Inflammatory macrophage treated with lipopolysaccharide for 4 hours (primary cell): ENCODE data around the gene GNA12.
"Not testable (repeated sequence)": the region's sequence is repeated elsewhere in the genome, so short reads cannot be mapped to it uniquely, and the experiment has no call there.

Experiments
- DNase-seq: peaks from one replicate; pipeline ENCODE4 v3.0.0-alpha.2; 2020

GNA12 gene

GRCh38 chr7:2775376-2775775, 68.7 kb downstream of the GNA12 start:
- DNase-seq, result no peak

GRCh38 chr7:2774935-2775334, 69.2 kb downstream of the GNA12 start:
- peak; percentile 61 for DNase-seq

DNA sequence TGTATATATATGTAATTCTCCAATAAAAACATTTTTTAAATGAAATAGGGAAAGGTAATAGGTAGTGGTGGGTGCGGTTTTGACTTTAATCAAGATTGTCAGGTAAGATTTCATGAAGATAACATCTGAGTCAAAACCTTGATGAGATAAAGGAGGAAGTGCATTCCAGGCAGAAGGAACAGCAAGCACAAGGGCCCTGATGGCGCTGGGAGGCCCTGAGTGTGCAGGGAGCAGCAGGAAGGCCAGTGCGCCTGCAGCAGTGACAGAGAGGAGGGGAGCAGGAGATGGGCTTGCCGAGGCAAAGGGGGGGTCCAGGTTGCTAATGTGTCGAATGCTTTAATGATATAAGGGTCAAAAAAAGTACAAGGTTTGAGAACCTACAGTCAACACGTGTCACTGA, 69.8 kb downstream of the GNA12 start:
- no peak for DNase-seq

DNA sequence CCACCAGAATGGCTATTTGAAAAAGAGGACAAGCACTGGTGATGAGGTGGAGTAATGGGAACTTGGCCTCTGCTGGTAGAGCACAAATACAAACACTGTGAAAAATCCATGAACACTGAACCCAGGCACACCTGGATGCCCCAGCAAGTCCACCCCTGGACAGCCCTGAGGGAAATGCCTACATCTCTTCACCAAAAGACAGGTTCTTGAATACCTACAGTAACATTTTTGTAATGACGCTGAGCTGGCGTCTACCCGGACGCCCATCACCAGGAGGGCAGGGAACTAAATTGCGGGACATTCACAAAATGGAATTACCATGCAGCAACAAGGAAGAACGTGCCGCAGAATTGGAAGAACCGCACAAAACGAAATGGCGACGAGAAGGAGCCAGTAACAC, 70.5 kb downstream of the GNA12 start:
- no peak for DNase-seq

GRCh38 chr7:2771274-2771731, 72.8 kb downstream of the GNA12 start:
- DNase-seq, result peak; percentile 52

DNA sequence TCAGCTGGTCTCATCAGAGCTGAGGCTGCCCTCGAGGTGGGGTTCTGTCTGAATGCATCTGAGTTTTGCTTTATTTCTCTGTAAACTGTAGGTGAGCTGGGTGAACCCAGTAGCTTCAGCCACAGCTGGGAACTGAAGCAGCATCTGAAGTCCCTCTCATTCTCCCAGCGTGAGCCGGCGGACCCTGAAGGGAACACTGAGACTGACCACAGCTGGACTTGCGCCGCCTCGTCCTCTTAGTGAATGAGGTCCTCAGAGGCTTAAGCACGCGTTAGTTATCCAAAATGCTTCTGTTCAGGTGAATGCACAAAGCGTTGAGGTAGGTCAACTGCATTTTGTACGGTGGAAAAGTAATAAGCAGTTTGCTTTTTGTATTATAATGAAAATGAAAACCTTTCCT, 79.5 kb downstream of the GNA12 start:
- DNase-seq, result no peak

DNA sequence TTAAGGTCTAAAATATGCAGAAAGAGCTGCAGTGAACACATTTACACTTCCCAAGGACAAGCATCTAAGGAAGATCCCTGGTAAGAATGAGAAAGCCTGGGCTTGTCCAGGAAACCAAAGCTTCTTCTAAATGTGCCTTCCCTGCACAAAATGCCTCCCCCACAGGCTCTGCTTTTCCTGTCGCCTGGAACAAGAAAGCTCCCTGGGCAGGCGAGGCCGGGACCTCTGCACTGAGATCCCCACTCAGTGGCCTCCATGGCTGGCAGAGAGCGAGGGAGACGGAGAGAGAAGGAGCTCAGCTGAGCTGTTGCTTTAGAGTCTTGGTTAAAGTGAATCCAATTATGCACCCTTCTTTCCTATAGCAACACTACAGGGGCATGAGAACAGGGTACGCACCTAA, 80.5 kb downstream of the GNA12 start:
- no peak for DNase-seq

DNA sequence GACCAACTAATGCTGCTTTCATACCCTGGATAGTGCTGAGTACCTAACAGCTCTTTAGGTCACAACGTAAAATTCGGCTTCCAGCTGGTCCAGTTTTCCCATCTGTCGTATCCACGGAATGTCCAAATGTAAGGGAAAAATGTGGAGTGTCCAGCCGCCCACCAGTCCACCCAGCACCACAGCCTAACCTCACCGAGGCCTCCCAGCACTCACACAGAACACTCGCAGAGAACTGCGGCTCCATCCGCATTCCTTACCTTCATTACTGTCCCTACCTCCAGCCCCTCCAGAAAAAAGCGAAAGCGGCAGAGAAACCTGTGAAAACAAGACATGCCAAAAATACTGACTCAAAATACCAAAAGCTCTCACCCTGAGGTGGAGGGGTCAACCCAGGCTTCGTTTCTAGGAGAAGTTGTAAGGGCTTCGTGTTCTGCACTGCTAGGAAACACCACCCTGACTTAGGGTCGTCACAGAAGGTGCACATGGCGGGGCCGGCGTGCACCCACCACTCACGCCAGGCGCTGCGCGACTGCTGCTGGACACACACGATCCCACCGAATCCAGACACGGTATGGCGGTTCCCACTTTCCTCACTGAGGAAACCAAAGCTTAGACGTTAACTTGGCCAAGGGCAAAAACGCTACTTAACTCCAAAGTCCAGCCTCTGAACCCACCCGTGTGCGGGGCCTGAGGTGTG, 82.2 kb downstream of the GNA12 start:
- DNase-seq, result no peak

DNA sequence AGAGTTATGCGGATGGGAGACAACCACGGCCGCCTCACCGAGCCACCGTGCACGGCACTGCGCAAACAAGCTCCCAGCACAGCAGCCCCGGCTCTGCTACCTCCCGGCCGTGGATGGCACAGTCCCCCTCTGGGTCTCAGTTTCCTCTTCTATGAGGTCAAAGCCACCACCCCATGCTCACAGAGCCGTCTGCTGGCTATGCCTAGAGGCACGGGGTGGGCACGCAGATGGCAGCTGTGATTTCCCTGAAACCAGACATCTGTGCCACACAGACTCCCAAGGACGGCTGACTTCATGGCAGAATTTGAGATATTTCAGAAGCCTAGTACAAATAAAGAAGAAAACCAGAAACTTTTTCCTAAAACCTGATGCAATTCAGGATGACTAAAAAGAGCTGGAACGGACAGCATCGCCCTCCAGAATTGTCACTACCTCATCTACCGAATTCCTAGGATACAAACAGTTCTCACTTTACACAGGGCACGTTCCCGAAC, 82.9 kb downstream of the GNA12 start:
- DNase-seq, result no peak

DNA sequence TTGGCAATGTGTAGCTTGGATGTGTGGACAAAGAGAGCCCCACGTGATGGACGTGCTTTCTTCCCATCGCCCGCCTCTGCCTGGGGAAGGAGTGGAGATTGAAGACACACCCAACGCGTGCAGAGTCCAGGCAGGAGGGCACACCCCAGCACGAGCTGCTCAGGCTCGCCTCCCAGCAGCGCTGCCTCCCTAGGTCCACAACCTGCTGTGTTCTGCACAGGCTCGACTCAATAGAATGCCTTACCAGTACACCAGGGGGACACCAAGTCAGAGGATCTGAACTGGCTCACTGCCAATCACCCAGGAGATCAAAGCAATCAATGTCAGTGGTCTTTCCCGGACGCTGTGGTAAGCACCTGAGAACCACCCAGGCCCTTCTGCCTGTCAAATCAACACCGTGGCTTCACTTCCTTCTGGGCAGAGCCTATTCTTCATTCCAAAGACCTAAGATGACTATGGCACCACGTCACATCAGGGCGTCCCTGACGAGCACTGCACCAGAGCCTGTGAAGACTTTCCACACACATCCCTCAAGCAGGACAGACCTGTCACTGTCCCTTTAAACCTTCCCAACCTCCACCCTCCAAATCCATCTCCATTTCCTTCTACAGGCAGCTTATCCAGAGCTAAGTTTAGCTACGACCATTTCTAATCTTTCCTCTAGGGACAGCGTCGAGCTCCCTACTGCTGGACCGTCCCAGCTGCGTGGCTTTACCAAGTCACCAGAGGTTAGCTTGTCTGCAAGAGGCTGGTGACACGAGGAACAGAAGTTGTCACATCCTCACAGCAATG, 83.8 kb downstream of the GNA12 start:
- DNase-seq, result peak; percentile 75

GRCh38 chr7:2759736-2760097, 84.4 kb downstream of the GNA12 start:
- no peak for DNase-seq

DNA sequence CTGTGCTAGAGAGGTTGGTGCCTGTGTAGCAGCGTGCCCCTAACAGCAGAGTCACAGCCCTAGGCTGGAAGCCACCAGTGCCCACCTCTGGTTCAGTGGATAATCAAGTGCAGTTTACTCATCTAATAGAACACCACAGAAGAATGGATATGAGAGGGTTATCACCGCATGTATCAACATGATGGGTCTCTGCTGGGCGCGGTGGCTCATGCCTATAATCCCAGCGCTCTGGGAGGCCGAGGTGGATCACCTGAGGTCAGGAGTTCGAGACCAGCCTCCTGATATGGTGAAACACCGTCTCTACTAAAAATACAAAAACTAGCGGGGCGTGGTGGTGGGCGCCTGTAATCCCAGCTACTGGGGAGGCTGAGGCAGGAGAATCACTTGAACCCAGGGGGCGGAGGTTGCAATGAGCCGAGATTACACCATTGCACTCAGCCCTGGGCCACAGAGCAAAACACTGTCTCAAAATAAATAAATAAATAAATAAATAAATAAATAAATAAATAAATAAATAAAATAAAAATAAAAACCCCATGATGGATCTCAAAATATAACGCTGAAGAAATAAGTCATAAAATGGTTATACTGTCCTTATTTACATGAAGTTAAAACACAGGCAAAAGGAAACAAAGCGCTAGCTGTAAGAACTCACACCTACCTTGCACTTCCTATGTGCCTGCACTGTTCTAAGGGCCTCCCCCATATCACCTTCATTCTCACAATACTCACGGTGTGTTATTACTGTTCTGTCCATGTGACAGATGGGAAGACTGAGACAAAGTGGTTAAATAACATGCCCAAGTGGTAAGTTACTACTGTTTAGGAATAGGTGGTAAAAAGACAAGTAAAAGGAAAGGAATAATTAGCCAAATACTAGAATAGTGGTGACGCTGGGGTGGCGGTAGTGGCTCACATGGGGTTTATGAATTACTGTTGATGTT, 85.2 kb downstream of the GNA12 start:
- DNase-seq, result no peak

DNA sequence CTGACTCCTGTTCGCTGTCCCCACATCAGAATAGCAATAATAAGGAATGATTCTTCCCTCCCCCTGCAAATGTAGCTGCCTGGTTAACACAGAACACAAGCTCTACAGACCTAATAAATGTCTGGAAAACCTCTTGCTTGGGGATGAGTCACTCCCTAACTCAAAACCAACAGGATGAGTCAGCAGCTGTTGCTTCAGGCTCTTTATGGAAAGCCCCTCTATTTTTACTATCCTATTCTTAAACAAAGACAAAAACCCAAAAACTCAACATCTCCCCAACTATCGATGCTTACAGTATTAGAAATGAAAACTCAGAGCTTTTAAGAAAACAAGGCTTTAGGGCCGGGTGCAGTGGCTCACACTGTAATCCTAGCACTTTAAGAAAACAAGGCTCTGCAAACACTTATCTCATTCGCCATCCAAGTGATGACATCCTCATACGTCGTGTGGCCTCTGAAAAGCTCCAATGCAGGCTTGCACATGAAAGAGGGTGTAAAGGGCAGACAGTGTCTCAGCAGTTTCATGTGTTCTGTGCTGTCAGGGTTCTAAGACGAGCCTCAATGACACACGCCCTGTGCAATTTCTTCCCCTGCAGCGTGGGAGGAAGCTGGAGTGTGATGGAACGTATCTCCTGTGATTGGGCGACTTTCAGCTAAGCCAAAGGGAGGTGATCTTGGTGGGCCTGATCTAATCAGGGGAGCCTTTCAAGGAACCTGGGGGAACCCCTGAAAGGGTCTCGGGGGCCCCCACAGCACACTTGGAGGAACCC, 86.0 kb downstream of the GNA12 start:
- DNase-seq, result peak; percentile 99

DNA sequence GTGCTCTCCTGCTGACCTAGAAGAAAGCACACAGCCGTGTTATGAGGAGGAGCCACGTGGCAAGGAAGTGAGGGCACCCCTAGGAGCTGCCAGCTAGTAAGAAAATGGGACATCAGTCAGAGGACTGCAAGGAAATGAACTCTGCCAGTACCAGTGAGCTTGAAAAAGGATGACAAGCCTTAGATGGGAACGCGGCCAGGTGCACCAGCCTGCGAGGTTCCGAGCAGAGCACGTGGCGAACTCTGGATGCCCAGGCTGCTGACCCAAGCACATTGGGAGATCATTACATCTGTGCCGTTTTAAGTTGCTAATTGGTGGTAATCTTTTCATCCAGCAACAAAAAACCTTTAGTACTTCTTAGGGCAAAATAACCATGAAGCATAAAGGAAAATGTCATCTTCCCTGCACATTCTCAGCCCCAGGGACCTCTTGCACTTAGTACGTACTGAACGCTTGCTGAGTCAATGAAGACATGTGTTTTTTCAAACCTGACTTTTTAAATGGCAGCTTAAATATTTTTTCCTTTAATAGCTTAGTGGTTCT, 86.7 kb downstream of the GNA12 start:
- no peak for DNase-seq

DNA sequence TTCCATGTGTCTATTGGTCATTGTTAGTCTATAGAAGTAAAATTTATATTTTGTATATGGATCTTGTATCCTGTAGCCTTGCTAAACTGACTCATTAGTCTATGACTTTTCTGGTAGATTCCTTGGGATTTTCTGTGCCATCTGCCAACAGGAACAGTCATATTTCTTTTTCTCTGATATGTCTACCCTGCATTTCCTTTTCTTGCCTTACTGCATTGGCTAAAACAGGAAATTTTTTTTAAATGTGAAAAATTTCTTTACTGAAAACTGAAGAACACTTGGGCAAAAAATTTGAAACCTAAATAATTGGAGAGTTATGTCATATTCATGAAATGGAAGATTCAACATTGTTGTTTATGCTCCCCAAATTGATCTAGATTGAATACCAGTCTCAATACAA, 88.6 kb downstream of the GNA12 start:
- peak; percentile 61 for DNase-seq

DNA sequence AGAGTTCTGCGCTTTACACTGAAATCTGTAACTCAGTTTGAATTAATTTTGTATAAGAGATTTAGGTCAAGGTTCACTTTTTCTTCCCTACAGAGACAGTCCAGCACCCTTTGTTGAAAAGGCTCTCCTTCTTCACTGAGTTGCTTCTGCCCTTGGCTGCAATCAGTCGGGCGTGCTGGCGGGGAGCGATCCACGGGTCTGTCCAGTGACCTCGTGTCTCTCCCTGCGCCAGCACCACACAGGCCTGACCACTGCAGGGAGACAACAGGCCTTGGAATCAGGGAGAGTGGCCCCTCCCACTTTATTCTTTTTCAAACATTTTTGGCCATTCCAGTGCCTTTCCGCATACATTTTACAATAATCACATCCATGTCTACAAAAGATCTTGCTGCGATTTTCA, 89.2 kb downstream of the GNA12 start:
- DNase-seq, result no peak

DNA sequence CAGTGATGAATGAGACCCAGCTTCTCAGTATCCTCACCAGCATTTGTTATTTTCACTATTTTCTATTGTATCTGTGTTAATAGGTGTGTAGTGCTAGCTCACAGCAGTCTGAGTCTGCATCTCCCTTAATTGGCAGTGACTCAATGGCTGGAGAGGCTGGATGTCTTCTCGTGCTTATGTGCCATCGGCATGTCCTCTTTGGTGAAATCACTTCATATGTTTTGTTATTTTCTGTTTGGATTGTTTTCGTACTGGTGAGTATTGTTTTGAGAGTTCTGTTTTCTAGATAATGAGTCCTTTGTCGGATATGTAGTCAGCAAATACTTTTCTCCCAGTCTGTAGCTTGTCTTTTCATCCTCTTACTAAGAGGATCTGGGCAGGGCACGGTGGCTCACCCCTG, 90.0 kb downstream of the GNA12 start:
- no peak for DNase-seq

DNA sequence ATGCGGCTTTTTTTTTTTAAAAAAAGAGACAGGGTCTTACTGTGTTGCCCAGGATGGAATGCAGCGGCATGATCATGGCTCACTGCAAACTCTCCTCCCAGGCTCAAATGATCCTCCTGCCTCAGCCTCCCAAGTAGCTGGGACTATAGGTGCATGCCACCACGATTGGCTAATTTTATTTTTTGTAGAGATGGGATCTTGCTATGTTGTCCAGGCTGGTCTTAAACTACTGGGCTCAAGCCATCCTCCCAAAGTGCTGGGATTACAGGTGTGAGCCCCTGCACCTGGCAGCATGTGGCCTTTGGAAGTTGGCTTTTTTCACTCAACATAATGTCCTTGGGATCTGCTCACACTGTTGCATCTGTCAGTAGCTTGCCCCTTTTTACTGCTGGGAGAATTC, 91.0 kb downstream of the GNA12 start:
- no peak for DNase-seq

DNA sequence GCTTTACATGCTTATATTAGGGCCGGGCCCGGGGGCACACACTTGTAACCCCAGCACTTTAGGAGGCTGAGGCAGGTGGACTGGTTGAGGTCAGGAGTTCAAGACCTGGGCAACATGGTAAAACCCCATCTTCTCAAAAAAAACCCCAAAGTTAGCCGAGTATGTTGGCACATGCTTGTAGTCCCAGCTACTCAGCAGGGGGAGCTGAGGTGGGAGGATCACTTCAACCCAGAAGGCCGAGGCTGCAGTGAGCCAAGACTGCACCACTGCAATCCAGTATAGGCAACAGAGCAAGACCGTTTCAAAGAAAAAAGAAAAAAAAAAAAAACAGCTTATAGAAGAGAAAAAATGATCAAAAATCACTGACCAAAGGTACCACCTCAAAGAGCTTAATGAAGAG, 93.0 kb downstream of the GNA12 start:
- no peak for DNase-seq

- DNase-seq, result no peak
Observed at GRCh38 chr7:2750004-2750407, 94.1 kb downstream of the GNA12 start.

DNA sequence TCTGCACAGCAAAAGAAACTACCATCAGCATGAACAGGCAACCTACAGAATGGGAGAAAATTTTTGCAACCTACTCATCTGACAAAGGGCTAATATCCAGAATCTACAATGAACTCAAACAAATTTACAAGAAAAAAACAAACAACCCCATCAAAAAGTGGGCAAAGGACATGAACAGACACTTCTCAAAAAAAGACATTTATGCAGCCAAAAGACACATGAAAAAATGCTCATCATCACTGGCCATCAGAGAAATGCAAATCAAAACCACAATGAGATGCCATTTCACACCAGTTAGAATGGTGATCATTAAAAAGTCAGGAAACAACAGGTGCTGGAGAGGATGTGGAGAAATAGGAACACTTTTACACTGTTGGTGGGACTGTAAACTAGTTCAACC, 95.4 kb downstream of the GNA12 start:
- DNase-seq, result not testable (repeated sequence)

DNA sequence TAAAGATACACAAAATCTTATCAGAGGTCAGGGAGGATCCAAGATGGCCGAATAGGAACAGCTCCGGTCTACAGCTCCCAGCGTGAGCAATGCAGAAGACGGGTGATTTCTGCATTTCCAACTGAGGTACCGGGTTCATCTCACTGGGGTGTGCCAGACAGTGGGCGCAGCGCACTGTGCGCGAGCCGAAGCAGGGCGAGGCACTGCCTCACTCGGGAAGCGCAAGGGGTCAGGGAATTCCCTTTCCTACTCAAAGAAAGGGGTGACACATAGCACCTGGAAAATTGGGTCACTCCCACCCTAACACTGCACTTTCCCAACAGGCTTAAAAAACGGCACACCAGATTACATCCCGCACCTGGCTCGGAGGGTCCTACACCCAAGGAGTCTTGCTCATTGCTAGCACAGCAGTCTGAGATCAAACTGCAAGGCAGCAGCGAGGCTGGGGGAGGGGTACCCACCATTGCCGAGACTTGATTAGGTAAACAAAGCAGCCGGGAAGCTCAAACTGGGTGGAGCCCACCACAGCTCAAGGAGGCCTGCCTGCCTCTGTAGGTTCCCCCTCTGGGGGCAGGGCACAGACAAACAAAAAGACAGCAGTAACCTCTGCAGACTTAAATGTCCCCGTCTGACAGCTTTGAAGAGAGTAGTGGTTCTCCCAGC, 100.5 kb downstream of the GNA12 start:
- not testable (repeated sequence) for DNase-seq
